ENCODE measurements around the gene STARD3NL. TPM values are rescaled to one million over a fixed set of nuclear protein-coding genes. Genes with fewer than 3 reads are reported as not detected.
A peak's percentile ranks its signal among the peaks of the same experiment; 100 is the strongest.

The STARD3NL gene
- polyA plus RNA-seq, 1 experiment, result 93.4 TPM

- CTCF ChIA-PET, result interaction anchor here (0.6 to 0.9 kb wide), 2 partner anchors 52 to 55 kb away, joined by 3 to 4 read pairs; no protein-coding TSS in a partner anchor
- no peak overlapping the region for H3K27ac ChIP-seq (ENCODE audit: low read depth, low read length)
These were observed 18.0 kb upstream of the STARD3NL start for GRCh38 chr7:38160003-38160571.

GRCh38 chr7:38162036-38162435, 16.0 kb upstream of the STARD3NL start:
- peaks cover 2% of the 10 kb centered on the region for H3K27me3 ChIP-seq (ENCODE audit: control insufficient read depth, insufficient read depth, low read length)
- H3K4me3 ChIP-seq (ENCODE audit: low read depth, low read length), result no peak overlapping the region
- CTCF ChIA-PET, result no interaction called here
- POLR2A ChIA-PET, result no interaction called here
- no peak for DNase-seq (ENCODE audit: low read depth, low spot score)
- H3K27ac ChIP-seq (ENCODE audit: low read depth, low read length), result no peak overlapping the region
- H3K9me3 ChIP-seq (ENCODE audit: control insufficient read depth, insufficient read depth, low read length), result no peaks in the 10 kb centered on the region
- no peak for TF ChIP-seq CTCF (IDR thresholded peaks at IDR 0.05; ENCODE audit: low read depth, low read length)

More at GRCh38 chr7:38160003-38160571, 18.0 kb upstream of the STARD3NL start:
- no peak overlapping the region for H3K4me3 ChIP-seq (ENCODE audit: low read depth, low read length)
- H3K27me3 ChIP-seq (ENCODE audit: control insufficient read depth, insufficient read depth, low read length), result peaks cover 2% of the 10 kb centered on the region
- no peak for DNase-seq (ENCODE audit: low read depth, low spot score)
- TF ChIP-seq CTCF (IDR thresholded peaks at IDR 0.05; ENCODE audit: low read depth, low read length), result no peak
- H3K9me3 ChIP-seq (ENCODE audit: control insufficient read depth, insufficient read depth, low read length), result no peaks in the 10 kb centered on the region
- POLR2A ChIA-PET, result no interaction called here

- DNase-seq (ENCODE audit: low read depth, low spot score), result no peak
- CTCF ChIA-PET, result interaction anchor here (0.6 to 0.7 kb wide), 2 partner anchors 51 to 1336 kb away, joined by 3 read pairs; no protein-coding TSS in a partner anchor
These were observed 14.4 kb upstream of the STARD3NL start for GRCh38 chr7:38163671-38164070.

GRCh38 chr7:38168890-38169570, 9.0 kb upstream of the STARD3NL start:
- Histone ChIP-seq H3K27me3 (ENCODE audit: control insufficient read depth, insufficient read depth, low read length) (peaks cover 3% of the 10 kb centered on the region), H3K27ac (ENCODE audit: low read depth, low read length) (no peak overlapping the region), H3K9me3 (ENCODE audit: control insufficient read depth, insufficient read depth, low read length) (no peaks in the 10 kb centered on the region), H3K4me3 (ENCODE audit: low read depth, low read length) (no peak overlapping the region)
- no peak for TF ChIP-seq CTCF (IDR thresholded peaks at IDR 0.05; ENCODE audit: low read depth, low read length)
- CTCF ChIA-PET, result interaction anchor here (0.6 to 1.8 kb wide), 3 partner anchors 46 to 110 kb away, joined by 3 to 9 read pairs (median 5); no protein-coding TSS in a partner anchor
- no peak for DNase-seq (ENCODE audit: low read depth, low spot score)
- POLR2A ChIA-PET, result no interaction called here

More at GRCh38 chr7:38163671-38164070, 14.4 kb upstream of the STARD3NL start:
- H3K9me3 ChIP-seq (ENCODE audit: control insufficient read depth, insufficient read depth, low read length), result no peaks in the 10 kb centered on the region
- no peak overlapping the region for H3K27ac ChIP-seq (ENCODE audit: low read depth, low read length)
- POLR2A ChIA-PET, result no interaction called here
- TF ChIP-seq CTCF (IDR thresholded peaks at IDR 0.05; ENCODE audit: low read depth, low read length), result no peak
- peaks cover 5% of the 10 kb centered on the region for H3K27me3 ChIP-seq (ENCODE audit: control insufficient read depth, insufficient read depth, low read length)
- H3K4me3 ChIP-seq (ENCODE audit: low read depth, low read length), result no peak overlapping the region

GRCh38 chr7:38169847-38170246, 8.2 kb upstream of the STARD3NL start:
- Histone ChIP-seq H3K27me3 (ENCODE audit: control insufficient read depth, insufficient read depth, low read length) (peaks cover 3% of the 10 kb centered on the region), H3K4me3 (ENCODE audit: low read depth, low read length) (no peak overlapping the region), H3K9me3 (ENCODE audit: control insufficient read depth, insufficient read depth, low read length) (no peaks in the 10 kb centered on the region), H3K27ac (ENCODE audit: low read depth, low read length) (peak overlapping the region; percentile 4)
- CTCF ChIA-PET, result interaction anchor here (1.8 kb wide), 1 partner anchor 46 kb away, joined by 9 read pairs; no protein-coding TSS in a partner anchor
- POLR2A ChIA-PET, result no interaction called here
- DNase-seq (ENCODE audit: low read depth, low spot score), result no peak
- TF ChIP-seq CTCF (IDR thresholded peaks at IDR 0.05; ENCODE audit: low read depth, low read length), result no peak

Data from AG04450 (cell line).